GM12891 (cell line): ENCODE measurements around the gene SOX10.

Experiments used
- POLR2A ChIP-seq: IDR thresholded peaks from 2 replicates; pipeline ENCODE4 v1.6.1; 2011; ENCODE audit warnings: low read depth, low read length, control low read depth
- SPI1 ChIP-seq: IDR thresholded peaks from 2 replicates; pipeline ENCODE4 v1.6.1; 2011; ENCODE audit warnings: low read depth, low read length, control low read depth

DNA sequence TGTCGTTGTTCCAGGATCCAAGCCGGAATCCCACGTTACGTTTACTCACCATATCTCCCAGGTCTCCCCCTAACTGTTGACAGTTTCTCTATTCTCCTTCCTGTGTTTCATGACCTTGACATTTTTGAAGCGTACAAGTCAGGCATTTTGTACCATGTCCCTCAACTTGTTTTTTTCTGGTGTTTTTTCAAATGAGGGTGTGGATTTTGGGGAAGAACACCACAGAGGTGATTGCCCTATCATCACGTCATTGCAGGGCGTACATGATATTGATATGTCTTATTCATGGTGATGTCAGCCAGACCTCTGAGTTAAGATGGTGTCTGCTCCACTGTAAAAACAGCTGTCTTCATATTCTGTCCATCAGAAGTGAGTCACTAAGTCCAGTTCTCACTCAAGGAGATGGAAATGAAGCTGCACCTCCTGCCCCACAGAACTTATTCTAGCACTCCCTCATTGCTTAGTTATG, 28.3 kb upstream of the SOX10 start:
- no peak for TF ChIP-seq SPI1
- TF ChIP-seq POLR2A = no peak
